OCI-LY3 (cell line): Measurements from ENCODE around the gene MFAP3.

Experiments
- EZH2phosphoT487 ChIP-seq: fragments of 200-600 bp; shearing (Covaris generic); IDR thresholded peaks from 2 replicates; pipeline ENCODE4 v1.6.1; 2018; ENCODE audit warnings: antibody characterized with exemption, mixed run types, low read depth
- TF ChIP-seq, protein P1 (sequence below): fragments of 200-600, 300-600 bp; sonication (generic); IDR thresholded peaks from 2 replicates; pipeline ENCODE4 v1.5.1; 2014; ENCODE audit warnings: antibody characterized with exemption, low read length, low read depth

DNA sequence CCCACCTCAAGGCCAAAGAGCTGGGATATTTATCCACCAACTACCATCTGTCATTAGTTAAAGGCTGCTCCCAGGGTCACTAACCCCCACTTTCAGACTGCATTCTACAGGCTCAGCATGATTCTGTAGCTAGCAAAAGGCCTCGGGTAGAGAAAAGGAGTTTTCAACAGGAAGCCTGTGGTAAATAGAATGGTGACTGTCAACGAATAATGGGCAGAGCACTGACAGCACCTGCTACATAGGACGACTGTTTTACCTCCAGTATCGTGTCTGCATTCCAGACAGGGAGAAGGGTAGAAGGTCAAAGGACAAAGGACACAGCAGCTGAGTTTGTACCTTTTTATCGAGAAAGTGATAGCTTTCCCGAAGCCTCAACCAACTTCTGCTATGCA, 20.3 kb downstream of the MFAP3 start:
- TF ChIP-seq, protein P1, sequence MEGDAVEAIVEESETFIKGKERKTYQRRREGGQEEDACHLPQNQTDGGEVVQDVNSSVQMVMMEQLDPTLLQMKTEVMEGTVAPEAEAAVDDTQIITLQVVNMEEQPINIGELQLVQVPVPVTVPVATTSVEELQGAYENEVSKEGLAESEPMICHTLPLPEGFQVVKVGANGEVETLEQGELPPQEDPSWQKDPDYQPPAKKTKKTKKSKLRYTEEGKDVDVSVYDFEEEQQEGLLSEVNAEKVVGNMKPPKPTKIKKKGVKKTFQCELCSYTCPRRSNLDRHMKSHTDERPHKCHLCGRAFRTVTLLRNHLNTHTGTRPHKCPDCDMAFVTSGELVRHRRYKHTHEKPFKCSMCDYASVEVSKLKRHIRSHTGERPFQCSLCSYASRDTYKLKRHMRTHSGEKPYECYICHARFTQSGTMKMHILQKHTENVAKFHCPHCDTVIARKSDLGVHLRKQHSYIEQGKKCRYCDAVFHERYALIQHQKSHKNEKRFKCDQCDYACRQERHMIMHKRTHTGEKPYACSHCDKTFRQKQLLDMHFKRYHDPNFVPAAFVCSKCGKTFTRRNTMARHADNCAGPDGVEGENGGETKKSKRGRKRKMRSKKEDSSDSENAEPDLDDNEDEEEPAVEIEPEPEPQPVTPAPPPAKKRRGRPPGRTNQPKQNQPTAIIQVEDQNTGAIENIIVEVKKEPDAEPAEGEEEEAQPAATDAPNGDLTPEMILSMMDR: no peak
- TF ChIP-seq EZH2phosphoT487: no peak
